ENCODE data around the gene ANO10.
"Not testable (repeated sequence)": the region's sequence is repeated elsewhere in the genome, so short reads cannot be mapped to it uniquely, and the experiment has no call there.

ANO10 gene

GRCh38 chr3:43473737-43474136 lies 148.1 kb downstream of the ANO10 start:
- no peak for DNase-seq (ENCODE audit: low read depth)

DNA sequence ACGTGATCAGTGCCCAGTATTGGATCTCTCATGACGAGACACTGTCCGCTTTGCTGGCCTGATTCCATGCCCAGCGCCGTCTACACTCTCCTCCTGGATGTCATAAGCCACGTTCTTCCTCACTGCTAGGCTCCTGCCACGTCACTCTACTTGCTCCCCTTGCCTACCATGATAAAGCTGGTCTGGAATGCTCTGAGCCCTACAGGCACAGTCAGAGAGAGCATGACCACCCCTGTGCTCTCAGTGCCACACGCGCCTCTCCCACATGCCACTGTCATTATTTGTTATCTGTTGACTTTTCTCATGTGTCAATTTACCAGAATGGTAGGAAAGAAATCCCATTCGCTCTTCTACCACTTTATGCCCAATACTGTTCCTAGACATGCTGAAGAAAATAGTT lies 148.6 kb downstream of the ANO10 start:
- DNase-seq (ENCODE audit: low read depth), result no peak

DNA sequence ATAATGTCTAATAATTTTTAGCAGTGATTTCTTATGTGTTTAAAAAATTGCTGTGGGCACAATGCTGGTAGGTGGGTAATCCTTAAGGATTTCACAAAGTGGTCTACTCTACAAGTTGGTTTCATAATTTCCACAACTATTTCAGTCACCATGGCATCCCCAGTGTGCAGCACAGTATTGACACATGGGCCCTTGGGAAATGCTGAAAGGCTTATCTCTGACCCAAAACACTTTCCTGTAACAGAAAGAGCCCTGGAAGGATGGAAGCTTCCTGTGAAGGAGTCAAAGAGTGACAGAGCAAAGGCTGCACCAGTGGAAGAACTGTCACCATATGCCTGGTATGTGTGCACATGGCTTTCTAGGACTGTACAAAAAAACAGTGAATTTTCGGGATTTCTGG lies 153.7 kb downstream of the ANO10 start:
- DNase-seq (ENCODE audit: low read depth), result no peak

DNA sequence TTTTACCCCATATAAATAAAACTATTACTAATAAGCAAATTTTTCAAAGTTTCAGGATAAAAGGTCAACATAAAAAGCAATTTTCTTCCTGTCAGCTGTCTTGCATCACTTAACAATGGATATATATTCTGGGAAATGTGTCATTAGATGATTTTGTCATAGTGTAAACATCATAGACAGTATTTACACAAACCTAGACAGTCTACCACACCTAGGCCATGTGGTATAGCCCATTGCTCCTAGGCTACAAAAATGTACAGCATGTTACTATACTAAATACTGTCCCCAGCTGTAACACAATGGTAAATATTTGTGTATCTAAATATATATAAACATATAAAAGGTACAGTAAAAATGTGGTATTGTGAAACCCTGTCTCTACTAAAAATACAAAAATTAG lies 156.7 kb downstream of the ANO10 start:
- DNase-seq (ENCODE audit: low read depth), result no peak

- DNase-seq (ENCODE audit: low read depth), result not testable (repeated sequence)
These were observed 159.2 kb downstream of the ANO10 start for GRCh38 chr3:43462566-43462965.

DNA sequence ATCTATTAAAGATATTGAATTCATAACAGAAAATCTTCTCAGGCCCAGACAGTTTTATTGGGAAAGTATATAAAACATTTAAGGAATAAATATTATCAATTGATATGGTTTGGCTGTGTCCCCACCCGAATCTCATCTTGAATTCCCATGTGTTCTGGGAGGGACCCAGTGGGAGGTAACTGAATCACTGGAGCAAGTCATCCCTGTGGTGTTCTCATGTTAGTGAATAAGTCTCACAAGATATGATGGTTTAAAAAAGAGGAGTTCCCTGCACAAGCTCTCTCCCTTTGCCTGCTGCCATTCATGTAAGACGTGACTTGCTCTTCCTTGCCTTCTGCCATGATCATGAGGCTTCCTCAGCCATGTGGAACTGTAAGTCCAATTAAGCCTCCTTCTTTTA lies 160.5 kb downstream of the ANO10 start:
- no peak for DNase-seq (ENCODE audit: low read depth)

- not testable (repeated sequence) for DNase-seq (ENCODE audit: low read depth)
These were observed 164.8 kb downstream of the ANO10 start for GRCh38 chr3:43457038-43457437.

GRCh38 chr3:43455233-43455632 lies 166.6 kb downstream of the ANO10 start:
- DNase-seq (ENCODE audit: low read depth), result no peak

DNA sequence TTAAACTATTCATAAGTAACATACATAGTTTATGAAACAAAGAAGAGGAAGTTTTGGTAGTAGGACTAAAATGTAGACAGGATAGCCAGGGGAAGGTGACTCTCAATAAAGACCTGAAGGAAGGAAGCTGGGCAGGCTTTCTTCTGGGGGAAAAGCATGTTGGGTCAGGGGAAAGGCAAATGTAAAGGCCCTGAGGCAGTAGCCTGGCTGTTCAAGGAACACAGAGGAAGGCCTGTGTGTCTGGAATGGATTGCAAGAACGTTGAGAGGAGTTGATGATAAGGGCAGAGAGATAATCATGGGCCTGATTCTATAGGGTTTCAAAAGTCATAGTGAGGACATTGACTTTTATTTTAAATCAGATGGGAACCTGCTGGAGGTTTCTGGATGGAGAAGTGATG lies 167.8 kb downstream of the ANO10 start:
- DNase-seq (ENCODE audit: low read depth), result no peak

- DNase-seq (ENCODE audit: low read depth), result no peak
These were observed 170.0 kb downstream of the ANO10 start for GRCh38 chr3:43451670-43452254.

DNA sequence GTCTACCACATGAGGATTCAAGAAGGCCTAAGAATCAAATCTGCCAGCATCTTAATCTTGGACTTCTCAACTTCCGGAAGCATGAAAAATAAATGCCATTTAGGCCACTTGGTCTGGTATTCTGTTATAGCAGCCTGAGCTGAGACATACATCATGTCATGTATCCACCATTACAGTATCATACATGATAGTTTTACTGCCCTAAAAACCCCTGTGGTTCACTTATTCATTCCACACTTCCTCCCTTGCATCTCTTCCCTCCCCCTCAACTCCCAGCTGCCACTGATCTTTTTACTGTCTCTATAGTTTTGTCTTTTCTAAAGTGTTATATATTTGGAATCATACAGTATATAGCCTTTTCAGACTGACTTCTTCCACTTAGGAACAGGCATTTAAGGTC lies 173.7 kb downstream of the ANO10 start:
- no peak for DNase-seq (ENCODE audit: low read depth)

GRCh38 chr3:43445820-43446219 lies 176.0 kb downstream of the ANO10 start:
- DNase-seq (ENCODE audit: low read depth), result no peak

- DNase-seq (ENCODE audit: low read depth), result no peak
These were observed 178.9 kb downstream of the ANO10 start for GRCh38 chr3:43442872-43443395.

DNA sequence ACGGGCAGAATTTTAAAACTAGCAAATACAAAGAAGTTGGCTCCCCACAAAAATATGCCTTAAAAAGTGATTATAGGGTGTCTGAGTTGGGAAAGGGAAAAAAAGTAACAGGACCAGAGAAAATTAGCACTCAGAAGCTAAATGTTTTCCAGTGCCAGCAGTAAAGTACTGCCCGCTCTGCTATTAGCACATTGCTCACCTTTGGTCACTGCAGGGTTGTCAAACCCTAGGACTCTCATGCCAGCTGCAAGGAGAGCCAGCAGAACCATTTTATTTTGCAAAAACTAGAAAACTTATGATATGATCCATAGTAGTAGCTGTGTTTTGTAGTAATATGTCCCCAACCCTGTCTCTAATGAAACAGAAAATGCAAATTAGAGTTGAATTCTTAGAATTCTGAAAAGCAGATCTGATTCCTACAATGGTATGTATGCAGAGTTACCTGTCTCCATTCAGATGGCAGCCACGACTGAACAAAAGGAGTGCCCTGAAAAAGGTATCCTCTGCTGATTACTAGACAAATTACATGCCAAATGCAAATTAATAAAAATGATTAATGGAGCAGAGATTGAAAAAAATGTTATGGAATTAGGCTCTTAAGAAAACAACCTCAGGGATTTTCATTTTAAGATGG lies 185.2 kb downstream of the ANO10 start:
- DNase-seq (ENCODE audit: low read depth), result no peak

- no peak for DNase-seq (ENCODE audit: low read depth)
These were observed 186.1 kb downstream of the ANO10 start for GRCh38 chr3:43435706-43436105.

DNA sequence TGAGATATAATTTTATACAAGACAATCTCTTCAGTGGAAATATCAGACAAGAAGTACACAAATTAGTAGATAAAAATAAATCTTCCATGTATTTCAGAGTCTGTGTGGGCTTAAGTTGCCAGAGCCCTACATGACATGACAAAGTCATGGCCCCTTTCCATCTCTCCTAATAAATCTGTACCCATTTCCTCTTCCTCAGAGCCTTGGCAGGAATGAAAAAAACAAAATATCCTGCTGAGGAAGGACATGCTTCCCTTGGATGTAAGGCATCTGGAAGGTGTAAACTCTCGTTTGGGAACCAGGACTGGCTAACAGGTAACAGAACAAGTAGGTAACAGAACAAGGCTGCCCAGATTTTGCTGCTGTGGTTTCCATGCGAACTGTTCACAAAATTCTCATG lies 187.4 kb downstream of the ANO10 start:
- DNase-seq (ENCODE audit: low read depth), result no peak

- DNase-seq (ENCODE audit: low read depth), result no peak
These were observed 189.3 kb downstream of the ANO10 start for GRCh38 chr3:43432462-43432861.

DNA sequence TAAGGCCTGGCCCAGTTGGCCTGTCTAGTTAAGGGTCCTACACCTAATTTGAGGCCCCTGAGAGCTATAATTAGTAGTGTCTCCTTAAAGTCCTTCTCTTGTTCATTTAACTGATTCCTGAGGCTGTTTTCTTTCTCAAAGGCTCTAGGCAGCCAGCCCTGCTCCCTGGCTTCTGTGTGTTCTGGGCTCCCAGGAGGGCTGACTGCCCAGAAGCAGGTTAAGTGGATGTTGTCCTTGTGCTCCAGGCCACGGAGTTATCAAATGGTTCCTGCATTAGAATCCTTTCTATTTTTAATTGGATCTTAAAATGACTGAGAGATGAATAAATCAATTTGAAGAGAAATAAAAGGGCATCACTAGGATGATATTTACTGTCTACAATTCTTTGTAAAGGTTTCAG lies 195.4 kb downstream of the ANO10 start:
- no peak for DNase-seq (ENCODE audit: low read depth)

DNA sequence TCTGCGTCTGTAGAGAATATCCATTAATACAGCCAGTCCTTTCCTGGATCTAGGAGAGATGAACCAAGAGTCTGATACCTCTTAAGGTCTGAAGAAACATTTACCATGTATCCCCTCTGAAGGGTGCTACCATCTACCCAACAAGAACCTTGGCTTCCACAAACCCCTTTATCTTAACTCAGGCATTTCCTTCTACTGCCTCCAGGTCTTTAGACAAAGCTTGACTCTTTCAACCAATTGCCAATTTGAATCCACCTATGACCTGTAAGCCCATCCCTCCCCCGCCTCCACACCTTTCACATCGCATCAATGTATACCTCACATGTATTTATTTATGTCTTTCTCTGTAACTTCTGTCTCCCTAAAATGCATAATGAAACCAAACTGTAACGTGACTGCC lies 196.0 kb downstream of the ANO10 start:
- no peak for DNase-seq (ENCODE audit: low read depth)

- DNase-seq (ENCODE audit: low read depth), result no peak
These were observed 198.2 kb downstream of the ANO10 start for GRCh38 chr3:43423639-43424038.

GRCh38 chr3:43423142-43423541 lies 198.7 kb downstream of the ANO10 start:
- DNase-seq (ENCODE audit: low read depth), result no peak

GRCh38 chr3:43418601-43419272 lies 203.1 kb downstream of the ANO10 start:
- no peak for DNase-seq (ENCODE audit: low read depth)

DNA sequence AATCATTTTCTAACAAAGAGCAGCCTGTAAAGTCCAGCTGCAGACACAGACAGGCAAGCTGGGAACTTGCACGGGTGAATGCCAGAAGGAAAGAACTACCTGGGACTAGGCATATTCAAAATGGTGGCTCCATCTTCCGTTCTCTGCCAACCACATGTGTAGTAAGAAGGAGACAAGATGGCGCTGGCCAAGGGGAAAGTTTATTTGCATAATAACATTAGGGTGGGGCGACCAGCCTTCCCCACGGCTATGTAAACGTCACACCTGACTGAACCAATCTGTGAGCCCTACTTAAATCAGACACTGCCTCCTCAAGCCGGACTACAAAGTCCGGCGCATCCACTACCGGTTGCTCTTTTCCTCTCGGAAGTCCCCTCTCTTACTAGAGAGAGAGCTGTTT lies 204.7 kb downstream of the ANO10 start:
- DNase-seq (ENCODE audit: low read depth), result no peak
